GM21390 (cell line): ENCODE data around the gene GRAMD2A.

ENCODE experiments used
- ATAC-seq: cut with Tn5 transposase; IDR thresholded peaks from one replicate; pipeline ENCODE4 v1.9.1; 2021; ENCODE audit not compliant: unreplicated experiment

The GRAMD2A gene

DNA sequence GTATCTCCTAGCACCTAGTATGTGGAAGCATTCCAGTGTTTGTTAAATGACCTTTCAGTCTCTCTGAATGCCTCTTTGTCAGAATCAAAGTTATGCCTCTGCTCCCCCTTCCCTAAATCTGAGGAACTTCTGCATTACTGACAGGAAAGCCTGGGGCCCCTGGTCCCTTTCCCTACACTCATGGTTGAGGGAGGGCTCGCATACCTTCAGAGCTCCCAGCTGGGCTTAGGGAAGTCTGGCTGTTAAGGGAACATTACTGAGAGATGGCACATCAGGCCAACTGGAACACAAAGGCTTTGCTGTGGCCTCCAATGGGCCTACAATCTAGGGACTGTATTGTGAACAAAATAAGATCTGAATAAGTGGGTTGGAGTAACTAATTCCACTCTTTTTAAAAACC lies 23.1 kb upstream of the GRAMD2A start:
- ATAC-seq, result no peak

DNA sequence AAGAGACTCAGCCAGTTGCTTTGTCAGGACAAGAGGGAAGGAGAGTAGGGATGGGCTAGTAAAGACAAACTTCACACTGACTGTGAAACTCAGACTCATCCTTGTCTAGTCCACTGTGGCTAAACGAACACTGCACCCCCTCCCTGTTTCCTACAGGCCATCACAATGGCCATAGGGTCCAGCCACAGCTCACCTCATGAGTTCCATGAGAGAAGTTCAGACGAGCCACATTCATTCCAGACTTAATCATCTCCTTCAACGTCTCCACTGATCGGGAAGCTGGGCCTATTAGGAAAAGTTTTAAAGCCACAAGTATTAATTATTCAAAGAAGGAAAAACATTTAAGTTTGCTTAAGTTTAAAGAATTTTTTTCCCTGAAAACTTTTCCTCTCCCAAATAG lies 19.6 kb upstream of the GRAMD2A start:
- ATAC-seq, result no peak

DNA sequence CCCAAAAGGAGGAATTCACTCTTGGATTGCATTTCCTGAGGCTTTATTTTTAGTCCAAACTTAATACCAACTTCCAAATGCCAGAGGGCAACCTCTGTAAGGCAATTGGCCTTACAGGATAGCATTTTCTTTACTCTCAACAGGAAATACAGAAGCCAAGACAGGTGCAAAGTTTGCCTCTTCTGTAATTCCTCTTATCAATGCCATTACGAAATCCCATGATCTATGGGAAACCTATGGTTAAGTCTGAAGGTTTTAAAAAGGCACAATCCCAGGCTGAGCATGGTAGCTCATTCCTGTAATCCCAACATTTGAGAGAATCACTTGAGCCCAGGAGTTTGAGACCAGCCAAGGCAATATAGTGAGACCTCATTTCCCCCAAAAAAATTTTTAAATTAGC lies 18.5 kb upstream of the GRAMD2A start:
- no peak for ATAC-seq

DNA sequence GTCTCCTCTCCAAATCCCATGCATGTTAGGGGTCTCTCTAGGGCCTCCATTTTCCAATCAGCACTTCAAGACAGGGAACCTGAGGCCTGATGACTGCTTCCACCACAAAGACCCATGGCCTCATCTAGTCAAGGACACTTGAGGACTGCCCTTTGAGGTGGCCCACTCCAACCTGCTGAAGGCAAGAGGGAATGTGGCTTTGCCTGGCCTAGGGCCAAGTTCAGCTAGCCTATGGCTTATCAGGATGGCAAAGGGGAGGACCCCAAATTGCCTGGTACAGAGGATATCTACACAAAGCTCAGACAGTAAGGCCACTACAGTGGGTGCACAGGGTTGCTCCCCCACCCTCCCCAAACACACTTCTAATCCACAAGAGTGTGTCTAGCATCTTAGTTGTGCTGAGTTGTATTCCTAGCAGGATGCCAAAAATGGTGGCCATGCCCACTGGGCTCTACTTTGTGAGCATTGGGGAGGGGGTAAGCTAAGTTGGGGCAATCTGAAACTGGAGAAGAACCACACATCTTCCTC lies 10.0 kb upstream of the GRAMD2A start:
- no peak for ATAC-seq

DNA sequence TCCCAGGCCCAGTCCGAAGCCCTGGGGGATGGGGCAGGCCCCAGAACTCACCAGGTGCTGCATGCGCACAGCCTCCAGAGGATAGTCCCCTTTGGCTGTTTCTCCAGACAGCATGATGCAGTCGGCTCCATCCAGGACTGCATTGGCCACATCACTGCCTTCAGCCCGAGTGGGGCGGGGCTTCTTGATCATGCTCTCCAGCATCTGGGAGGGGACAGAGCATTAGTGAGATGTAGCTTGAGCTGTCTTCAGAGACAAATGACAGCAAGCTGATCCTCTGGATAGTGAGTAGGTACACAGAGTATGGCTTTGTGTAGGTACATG lies 9.1 kb upstream of the GRAMD2A start:
- no peak for ATAC-seq

DNA sequence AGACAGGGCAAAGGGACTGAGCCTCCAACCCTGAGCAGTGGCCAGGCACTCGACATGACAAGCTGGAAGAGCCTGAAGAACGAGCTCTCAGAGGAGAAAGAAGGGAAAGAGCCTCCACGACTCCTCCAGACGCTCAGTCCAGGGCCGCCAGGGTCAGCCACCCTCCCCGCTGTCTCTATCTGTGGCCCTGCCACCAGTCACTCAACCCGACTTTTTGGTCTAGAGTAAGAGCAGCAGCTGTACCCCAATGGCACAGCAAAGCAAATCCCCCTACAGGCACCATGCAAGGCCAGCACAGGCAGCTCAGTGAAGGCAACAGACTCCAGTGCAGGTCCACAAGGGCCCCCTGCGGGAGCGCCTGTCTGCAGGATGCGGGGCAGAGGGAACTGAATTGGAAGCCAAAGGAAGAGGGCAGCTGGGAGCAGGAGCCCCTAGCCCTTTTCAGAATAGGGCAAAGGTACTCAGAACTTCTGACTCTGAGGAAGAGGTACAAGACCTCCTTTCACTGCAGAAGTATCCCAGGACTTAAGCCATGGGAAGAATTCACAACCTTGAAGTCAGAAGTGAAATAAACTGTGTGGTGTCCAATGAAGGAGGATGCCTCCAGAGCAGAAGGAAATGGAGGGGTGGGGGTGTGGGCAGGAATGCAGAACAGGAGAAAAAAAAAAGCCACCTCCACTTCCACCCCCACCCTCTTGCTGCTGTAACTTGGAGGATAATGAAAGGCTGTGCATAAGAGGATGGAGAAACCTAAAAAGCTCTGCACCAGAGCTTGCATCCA lies 8.5 kb upstream of the GRAMD2A start:
- ATAC-seq, result no peak

DNA sequence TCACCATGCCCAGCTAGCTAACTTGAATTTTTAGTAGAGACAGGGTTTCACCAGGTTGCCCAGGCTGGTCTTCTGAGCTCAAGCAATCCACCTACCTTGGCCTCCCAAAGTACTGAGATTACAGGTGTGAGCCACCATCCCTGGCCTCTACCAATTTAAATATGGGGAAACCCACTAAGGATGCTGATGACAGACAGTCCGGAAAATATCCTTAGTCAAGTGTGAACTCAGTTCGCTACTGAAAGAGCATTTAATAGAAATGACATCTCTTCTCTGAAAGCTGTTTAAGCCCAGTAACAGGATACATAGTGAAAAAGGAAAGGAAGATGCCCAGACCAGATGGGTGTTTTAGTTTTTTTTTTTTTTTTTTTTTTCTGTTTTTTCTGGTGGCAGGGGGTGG lies 7.7 kb upstream of the GRAMD2A start:
- no peak for ATAC-seq

DNA sequence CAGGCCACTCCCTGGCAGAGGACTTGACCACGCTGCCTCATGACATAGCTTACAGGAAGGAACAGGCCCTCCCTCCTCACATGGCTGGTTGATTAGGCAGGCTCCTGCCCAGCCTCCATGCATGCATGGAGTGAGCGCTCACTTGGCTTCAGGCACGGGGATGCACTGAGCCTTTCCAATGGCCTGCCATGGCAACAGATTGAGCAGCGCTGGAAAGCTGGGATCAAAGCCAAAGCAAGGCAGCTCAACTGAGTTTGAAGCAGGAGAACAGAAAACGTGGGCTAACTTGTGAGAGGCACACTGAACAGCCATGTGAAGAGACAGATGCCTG lies 5.9 kb upstream of the GRAMD2A start:
- no peak for ATAC-seq

DNA sequence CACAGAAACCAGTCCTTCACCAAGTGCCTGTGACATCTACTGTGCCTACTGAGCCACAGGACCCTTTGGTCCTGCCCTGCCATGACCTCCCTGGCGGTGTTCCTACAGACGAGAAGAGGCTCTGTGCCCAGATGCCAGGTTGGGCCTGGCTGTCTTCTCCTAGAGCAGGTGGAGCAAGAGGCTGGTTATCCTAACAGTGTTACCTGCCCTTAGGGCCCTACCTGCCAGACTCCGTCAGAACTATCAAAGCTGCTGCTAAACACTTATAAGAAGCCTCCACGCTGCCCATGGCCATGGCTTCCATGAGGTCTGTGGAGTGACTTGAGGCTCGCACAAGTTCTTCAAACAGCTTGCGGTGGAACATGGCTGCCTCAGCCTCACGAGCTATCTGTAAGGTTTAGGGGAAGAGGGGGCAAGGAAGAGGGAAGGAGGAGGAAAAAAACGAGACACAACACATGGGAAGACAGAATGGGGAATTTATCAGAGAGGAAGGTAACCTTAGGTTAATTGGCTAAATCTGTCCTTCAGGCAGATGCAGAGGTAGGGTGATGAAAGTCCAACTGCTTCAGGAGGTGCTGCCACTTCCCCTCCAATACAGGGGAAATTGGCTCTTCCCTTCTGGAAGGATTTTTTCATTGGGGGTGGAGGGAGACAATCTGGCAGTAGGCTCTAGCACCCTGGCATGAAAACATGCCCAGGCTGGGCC lies 5.4 kb upstream of the GRAMD2A start:
- ATAC-seq, result no peak

DNA sequence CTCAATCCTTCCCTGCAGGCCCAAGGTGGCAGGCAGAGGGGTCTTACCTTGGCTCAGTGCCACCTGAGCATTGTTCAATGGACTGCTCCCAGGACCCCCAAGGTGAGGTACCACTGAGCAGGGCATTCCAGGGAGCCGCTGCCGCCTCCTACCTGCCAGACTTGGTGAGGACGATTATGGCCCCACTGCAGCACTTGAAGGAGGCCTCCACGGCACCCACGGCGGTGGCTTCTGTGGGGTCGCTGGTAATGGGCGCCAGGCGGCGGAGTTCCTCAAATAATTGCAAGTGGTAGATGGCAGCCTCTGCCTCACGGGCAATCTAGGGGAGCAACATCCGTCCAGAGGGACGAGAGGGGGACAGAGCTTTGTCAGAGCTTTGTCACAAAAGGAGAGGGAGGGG lies 4.7 kb upstream of the GRAMD2A start:
- no peak for ATAC-seq

DNA sequence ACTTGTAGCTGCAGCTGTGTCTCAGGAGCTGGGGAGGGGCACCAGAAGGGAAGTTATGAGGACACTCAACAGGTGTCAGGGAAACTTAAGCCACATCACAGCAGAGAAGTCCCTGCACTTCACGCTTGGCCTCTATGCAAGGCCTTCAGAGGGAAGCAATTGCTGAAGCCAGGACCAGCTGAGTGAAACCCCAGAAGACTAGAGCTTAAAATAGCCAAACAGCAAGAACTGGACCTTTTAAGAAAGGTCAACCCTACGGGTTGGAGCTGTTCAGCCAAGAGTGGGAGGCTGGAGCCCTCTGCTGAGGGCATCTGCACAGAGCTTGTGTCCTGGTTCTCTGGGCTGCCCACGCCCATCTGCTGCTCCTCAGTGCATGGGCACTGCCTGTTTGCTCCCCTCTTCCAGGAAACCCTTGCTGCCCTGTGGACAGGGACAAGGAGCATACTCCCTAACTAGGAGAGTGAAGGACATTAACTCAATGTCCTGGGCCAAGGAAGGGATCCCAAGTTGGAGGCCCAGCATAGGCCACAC lies 3.9 kb upstream of the GRAMD2A start:
- no peak for ATAC-seq

DNA sequence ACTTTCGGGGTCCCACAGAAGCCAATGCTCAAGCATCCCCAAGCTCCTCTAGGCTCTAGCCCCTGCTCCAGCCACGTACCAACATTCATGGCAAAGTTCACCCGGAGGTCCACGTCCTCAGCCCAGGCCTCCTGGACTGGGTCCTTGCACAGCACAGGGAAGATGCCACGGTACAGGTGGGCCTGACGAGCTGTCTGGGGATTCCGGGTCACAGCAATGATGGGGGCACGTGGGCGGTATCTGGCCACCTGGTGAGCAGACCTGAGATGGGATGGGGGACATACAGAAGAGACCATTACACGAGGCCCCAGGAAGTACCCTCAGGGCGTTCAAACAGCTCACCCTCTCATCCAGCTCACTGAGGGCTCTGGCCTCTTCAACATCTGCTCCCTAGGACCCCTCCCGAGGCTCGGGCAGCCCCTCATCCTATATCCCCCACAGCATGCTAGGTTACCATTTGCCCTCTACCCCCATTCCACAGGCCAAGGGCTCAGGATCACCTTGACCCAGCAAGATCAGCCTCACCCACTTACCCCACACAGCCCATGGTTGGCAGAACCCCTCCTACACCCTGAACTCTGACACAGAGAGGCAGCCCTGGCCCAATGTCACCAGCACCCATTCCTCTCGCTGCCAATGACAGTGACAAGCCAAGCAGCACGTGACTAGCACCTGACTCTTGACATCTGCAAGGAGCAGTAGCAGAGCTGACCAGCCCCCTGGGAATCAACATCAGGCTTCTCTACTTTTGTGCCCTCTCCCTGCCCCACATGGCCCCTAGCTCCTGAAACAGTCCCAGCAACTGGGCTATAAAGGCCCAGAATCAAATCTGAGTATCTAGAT lies 3.0 kb upstream of the GRAMD2A start:
- no peak for ATAC-seq

DNA sequence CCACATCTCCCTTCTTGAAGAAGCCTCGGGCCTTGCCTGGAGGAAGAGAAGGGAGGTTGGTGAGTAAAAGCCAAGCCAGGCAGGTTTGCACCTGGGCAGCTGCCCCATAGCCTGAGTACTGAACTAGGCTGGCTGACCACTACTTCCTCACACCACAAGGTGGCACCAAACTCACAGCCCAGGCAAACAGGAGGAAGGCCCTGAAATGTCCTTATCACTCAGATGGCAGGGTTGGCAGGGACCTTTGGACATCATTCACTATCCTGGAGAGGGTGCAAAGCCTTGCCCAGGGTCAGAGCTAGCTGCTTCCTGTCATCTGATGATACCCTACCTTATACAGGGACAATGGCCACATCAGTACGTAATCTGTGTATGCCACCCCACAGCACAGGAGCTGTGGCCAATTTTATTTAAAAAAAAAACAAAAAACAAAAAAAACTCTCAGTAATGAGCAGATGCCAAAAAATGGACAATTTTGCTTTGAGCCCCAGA lies 2.2 kb upstream of the GRAMD2A start:
- no peak for ATAC-seq

DNA sequence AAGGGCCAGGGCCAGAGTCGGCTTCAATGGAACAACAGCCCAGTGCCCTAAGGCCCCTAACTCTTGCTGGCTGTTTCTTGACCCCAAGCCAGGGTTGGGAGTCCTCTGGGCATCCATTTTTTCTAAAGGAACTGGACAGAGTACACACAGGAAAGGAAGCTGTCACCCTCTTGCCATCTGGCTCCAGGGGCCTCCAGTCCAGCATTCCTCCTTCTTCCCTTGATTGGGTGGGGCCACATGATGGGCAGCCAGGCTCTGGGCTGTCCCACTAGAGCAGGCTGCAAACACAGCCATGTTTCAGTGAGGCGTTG lies 1.6 kb upstream of the GRAMD2A start:
- ATAC-seq, result no peak

DNA sequence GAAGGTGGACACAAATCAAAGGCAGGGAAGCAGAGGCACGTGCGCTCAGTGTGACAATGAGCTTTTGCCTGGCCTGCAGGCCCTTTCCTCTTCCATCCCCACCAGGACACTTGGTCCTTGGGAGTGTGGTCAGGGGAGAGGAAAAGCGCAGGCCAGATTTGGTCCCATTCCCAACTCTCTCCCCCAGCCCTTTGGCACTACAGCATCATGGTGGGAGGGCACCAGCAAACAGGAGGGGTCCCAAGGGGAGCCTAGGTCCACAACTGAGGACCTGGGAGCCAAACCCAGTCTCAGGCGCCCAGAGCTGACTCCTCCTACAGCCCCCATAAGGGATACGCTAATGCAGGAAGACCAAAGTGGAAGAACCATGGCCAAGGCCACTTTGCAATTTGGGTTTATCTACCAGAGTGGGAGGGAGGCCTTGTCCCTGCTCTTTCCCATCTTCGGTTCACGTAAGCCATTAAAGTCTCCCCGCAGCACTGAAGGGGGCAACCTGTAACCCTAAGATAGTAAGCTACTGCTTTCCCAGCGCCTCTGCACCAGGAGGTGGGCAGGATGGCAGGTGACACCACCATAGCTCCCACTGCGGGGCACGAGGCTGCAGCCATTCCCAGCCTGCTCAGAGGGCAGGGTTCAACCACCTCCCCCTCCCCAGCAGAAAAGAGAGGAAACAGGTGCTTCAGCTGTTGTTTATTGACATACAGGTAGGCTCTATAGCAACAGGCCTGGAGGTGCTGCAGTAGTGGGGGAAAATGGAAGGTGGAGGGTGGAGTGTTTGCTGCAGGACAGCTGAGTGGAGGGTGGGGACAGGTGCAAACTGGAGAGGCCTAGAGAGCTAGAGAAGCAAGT lies 993 bp upstream of the GRAMD2A start:
- no peak for ATAC-seq

DNA sequence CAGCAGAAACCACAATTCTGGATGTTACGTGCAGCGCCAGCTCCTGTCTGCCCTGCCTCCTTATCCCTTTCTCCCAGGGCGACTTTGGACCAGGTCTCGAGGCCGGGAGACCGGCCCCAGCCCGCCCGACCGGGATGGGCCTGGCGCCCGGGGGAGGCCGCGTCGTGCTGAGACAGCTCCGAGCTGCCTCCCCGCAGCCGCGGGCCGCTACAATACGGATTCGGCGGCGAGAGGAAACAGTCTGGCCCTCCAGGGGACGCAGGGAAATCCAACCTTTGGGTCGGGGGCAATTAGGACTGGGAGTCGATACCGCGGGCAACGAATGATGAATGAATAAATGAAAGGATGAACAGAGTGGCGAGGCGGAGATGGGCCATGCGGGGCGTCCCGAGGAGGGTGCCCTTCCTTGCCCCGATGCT lies 537 bp downstream of the GRAMD2A start:
- no peak for ATAC-seq

DNA sequence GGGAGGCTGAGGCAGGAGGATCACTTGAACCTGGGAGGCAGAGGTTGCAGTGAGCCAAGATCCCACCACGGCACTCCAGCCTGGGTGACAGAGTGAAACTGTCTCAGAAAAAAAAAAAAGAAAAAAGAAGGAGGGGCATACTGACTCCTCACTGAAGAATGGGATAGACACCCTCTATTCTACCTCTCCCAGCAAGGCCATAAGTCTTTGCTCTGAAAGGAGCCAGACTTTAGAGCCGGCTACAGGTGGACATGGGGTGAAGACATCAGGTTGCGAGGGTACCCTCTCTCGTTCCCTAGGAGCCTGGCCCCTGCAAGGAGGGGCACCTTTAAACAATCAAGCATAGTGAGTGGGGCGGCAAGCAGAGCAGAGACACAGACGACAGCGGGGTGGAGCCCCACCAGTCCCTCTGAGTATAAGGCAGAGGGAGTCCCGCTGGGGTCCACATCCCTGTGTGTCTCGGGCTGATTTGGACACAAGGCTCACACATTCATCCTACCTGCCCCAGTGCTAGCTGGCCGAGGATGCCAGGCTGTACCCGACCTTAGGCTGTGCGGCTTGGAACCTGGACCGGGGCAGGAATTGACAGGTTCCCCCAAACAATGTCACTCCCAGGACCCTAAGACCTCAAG lies 1.1 kb downstream of the GRAMD2A start:
- no peak for ATAC-seq

DNA sequence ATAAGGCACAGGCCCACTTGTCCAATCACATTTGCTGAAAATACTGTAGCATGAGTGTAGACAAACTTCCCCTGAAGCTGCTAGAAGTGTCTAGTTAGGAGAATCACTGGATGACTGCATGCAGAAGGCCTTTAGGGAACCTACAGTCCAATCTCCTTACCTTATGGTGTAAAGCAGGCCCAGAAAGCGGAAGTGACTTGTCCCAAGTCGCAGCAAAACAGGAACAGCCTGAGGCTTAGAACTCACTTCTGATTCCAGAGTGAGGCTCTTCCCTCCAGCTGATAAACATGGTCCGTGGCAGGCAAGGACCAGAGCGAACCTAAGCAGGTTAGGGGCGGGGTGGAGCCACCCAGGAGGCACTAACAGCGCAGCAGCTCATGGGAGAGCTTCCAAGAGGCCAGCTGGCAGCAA lies 2.5 kb downstream of the GRAMD2A start:
- ATAC-seq, result no peak

DNA sequence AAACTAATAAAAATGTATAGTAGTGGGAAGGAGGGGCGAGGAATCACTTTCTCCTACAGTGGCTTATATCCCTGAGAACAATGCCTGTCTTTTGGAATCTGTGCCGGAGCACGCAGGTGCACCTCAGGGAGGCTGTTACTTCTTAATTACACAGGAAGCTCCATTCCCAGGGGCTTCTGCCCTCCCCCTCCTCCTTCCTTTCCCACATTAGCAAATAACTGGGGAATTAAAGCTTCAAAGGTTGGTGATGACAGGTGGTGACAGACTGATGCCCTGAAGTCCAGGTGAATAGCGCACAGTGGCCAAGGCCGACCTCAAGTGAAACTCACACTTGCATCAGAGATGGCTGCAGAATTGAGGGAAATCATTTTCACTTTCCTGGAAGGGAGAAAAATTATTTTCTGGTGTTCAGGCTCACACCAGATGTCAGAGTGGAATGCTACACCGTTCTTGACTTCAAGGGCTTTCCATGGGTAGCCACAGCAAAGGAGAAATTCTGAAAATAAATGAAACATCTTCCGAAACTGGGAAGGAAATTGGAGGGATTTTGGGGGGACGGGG lies 3.7 kb downstream of the GRAMD2A start:
- ATAC-seq, result no peak

DNA sequence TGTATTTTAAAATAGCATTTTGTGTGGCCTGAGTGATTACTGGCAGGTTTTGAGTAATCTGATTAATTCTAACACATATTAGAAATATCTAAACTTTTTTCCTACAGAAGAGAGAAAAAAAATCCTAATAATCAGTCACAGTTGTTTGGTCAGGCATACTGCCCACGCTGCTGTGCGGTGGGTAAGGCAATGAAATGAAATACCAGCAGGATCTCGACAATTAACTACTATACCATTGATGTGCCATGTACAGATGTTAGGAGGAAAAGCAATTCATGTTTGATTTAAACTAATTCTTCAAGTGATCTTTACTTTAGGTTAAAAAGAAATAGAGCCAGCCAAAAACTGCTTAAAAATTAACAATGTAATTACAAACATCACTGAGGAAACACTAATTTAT lies 5.2 kb downstream of the GRAMD2A start:
- ATAC-seq, result no peak
